Transverse colon (tissue), 4 donors: ENCODE results near the gene SP100.
"Not testable (repeated sequence)": the region's sequence is repeated elsewhere in the genome, so short reads cannot be mapped to it uniquely, and the experiment has no call there.

Experiments
- CTCF ChIP-seq, 5 experiments: fragments of 200-600 bp in 3 of 5; fragments of 450-650 bp in 2 of 5; sonication (generic) in 3 of 5; IDR thresholded peaks; 1 replicate in 2 of 5; 2 replicates in 3 of 5; pipeline ENCODE4 v1.5.1; 2016 to 2017; ENCODE audit warnings: antibody characterized with exemption in 5 of 5, inconsistent platforms in 3 of 5, mild to moderate bottlenecking in 2 of 5, moderate library complexity in 1 of 5
- EP300 ChIP-seq: sonication (generic); formaldehyde crosslinking; IDR thresholded peaks from one replicate; pipeline ENCODE4 v1.6.1; 2017; ENCODE audit warnings: antibody characterized with exemption, low read depth
- POLR2A ChIP-seq: fragments of 450-650 bp; IDR thresholded peaks from one replicate; pipeline ENCODE4 v1.6.1; 2016; ENCODE audit warnings: antibody characterized with exemption, mild to moderate bottlenecking, moderate library complexity
- POLR2AphosphoS5 ChIP-seq, 3 donors: sonication (generic); formaldehyde crosslinking; IDR thresholded peaks; one replicate each; pipeline ENCODE4 v1.6.1; 2016; ENCODE audit warnings: antibody characterized with exemption in 3 of 3

GRCh38 chr2:230439121-230439520 lies 23.1 kb downstream of the SP100 start:
- TF ChIP-seq POLR2A; CTCF (IDR thresholded peaks at IDR 0.05); EP300; POLR2AphosphoS5 (IDR thresholded peaks at IDR 0.05): not testable (repeated sequence)
